DOHH2 (cell line): Measurements from ENCODE around the gene XPO6.

Experiments
- H3F3A ChIP-seq: fragments of 200-600 bp; sonication (generic), shearing (Covaris generic); 2 replicates; pipeline ENCODE4 v1.6.0; 2016; ENCODE audit warnings: antibody characterized with exemption, mild to moderate bottlenecking; ENCODE audit not compliant: control insufficient read depth, insufficient read depth
- H3K27ac ChIP-seq: fragments of 200-600 bp; sonication (generic); 2 replicates; pipeline ENCODE4 v1.5.1; 2014; ENCODE audit warnings: low read depth, mild to moderate bottlenecking, low read length, moderate library complexity
- H3K27me3 ChIP-seq: fragments of 200-600 bp; sonication (generic); 2 replicates; pipeline ENCODE4 v1.6.1; 2014; ENCODE audit warnings: mild to moderate bottlenecking, low read length, mixed read lengths; ENCODE audit not compliant: control insufficient read depth
- H3K36me3 ChIP-seq: fragments of 200-600 bp; sonication (generic); 2 replicates; pipeline ENCODE4 v1.6.1; 2014; ENCODE audit warnings: mild to moderate bottlenecking, low read length, moderate library complexity, mixed read lengths; ENCODE audit not compliant: control insufficient read depth
- H3K4me1 ChIP-seq: fragments of 200-600 bp; sonication (generic); 2 replicates; pipeline ENCODE4 v1.6.1; 2014; ENCODE audit warnings: mild to moderate bottlenecking, low read length, mixed read lengths; ENCODE audit not compliant: control insufficient read depth
- H3K4me2 ChIP-seq: fragments of 200-600 bp; sonication (generic); 2 replicates; pipeline ENCODE4 v1.6.0; 2014; ENCODE audit warnings: mild to moderate bottlenecking, low read length, moderate library complexity
- H3K4me3 ChIP-seq: fragments of 200-600 bp; sonication (generic); 2 replicates; pipeline ENCODE4 v1.5.1; 2014; ENCODE audit warnings: mild to moderate bottlenecking, low read length, mixed read lengths
- H3K79me2 ChIP-seq: fragments of 200-600 bp; sonication (generic); 2 replicates; pipeline ENCODE4 v1.6.1; 2014; ENCODE audit warnings: mild to moderate bottlenecking, low read length, mixed read lengths; ENCODE audit not compliant: control insufficient read depth
- H3K9me2 ChIP-seq: fragments of 200-600 bp; sonication (generic); replicated peaks from 2 replicates; pipeline ENCODE4 v1.6.1; 2014; ENCODE audit warnings: mild to moderate bottlenecking, low read length, mixed read lengths; ENCODE audit not compliant: control insufficient read depth
- H3K9me3 ChIP-seq: fragments of 200-600 bp; sonication (generic); 2 replicates; pipeline ENCODE4 v1.6.1; 2014; ENCODE audit warnings: antibody characterized with exemption, low read length, mixed read lengths; ENCODE audit not compliant: control insufficient read depth, insufficient read depth
- H4K20me1 ChIP-seq: fragments of 200-600 bp; sonication (generic); 2 replicates; pipeline ENCODE4 v1.6.0; 2014; ENCODE audit warnings: low read depth, mild to moderate bottlenecking, antibody characterized with exemption, low read length, moderate library complexity; ENCODE audit not compliant: control insufficient read depth, insufficient read depth
- CTCF ChIP-seq: fragments of 200-600 bp; sonication (generic); IDR thresholded peaks from one replicate; pipeline ENCODE4 v1.5.1; 2014; ENCODE audit warnings: antibody characterized with exemption, mild to moderate bottlenecking, low read depth, low read length; ENCODE audit not compliant: poor library complexity, severe bottlenecking
- EZH2phosphoT487 ChIP-seq: fragments of 200-600 bp; sonication (generic); IDR thresholded peaks from 2 replicates; pipeline ENCODE4 v1.6.1; 2017; ENCODE audit warnings: borderline replicate concordance, mild to moderate bottlenecking, antibody characterized with exemption, low read length, moderate library complexity, mixed read lengths

The XPO6 gene

GRCh38 chr16:28208824-28209223 is 2.9 kb downstream of the XPO6 start:
- Histone ChIP-seq H3K79me2 (peaks cover 78% of the 10 kb centered on the region), H4K20me1 (peaks cover 17% of the 10 kb centered on the region; the same call in 1 of the 2 replicates), H3K9me2 (no peaks in the 10 kb centered on the region), H3K9me3 (no peaks in the 10 kb centered on the region), H3K4me1 (peaks cover 53% of the 10 kb centered on the region), H3K4me2 (peak overlapping the region; percentile 93), H3K36me3 (peaks cover 68% of the 10 kb centered on the region), H3K27ac (no peak overlapping the region), H3F3A (no peaks in the 10 kb centered on the region), H3K27me3 (no peaks in the 10 kb centered on the region), H3K4me3 (no peak overlapping the region)
- no peak for TF ChIP-seq EZH2phosphoT487
- no peak for TF ChIP-seq CTCF

- Histone ChIP-seq H3K4me2 (peak overlapping the region; percentile 93; the same call in 1 of the 2 replicates), H3K27ac (no peak overlapping the region)
These were observed 3.6 kb downstream of the XPO6 start for GRCh38 chr16:28208131-28208530.

GRCh38 chr16:28207399-28207798 is 4.4 kb downstream of the XPO6 start:
- Histone ChIP-seq H3K27ac (no peak overlapping the region), H3K4me1 (peaks cover 43% of the 10 kb centered on the region), H4K20me1 (peaks cover 22% of the 10 kb centered on the region; the same call in 1 of the 2 replicates), H3F3A (no peaks in the 10 kb centered on the region), H3K4me2 (no peak overlapping the region), H3K9me3 (no peaks in the 10 kb centered on the region), H3K9me2 (no peaks in the 10 kb centered on the region), H3K27me3 (no peaks in the 10 kb centered on the region), H3K4me3 (no peak overlapping the region), H3K36me3 (peaks cover 82% of the 10 kb centered on the region), H3K79me2 (peaks cover 93% of the 10 kb centered on the region)
- no peak for TF ChIP-seq CTCF

More at GRCh38 chr16:28208131-28208530, 3.6 kb downstream of the XPO6 start:
- Histone ChIP-seq H3K79me2 (peaks cover 85% of the 10 kb centered on the region), H4K20me1 (peaks cover 22% of the 10 kb centered on the region; the same call in 1 of the 2 replicates), H3K36me3 (peaks cover 75% of the 10 kb centered on the region), H3F3A (no peaks in the 10 kb centered on the region), H3K27me3 (no peaks in the 10 kb centered on the region), H3K9me2 (no peaks in the 10 kb centered on the region), H3K4me3 (no peak overlapping the region), H3K9me3 (no peaks in the 10 kb centered on the region), H3K4me1 (peaks cover 47% of the 10 kb centered on the region)
- TF ChIP-seq CTCF (no peak), EZH2phosphoT487 (no peak)

DNA sequence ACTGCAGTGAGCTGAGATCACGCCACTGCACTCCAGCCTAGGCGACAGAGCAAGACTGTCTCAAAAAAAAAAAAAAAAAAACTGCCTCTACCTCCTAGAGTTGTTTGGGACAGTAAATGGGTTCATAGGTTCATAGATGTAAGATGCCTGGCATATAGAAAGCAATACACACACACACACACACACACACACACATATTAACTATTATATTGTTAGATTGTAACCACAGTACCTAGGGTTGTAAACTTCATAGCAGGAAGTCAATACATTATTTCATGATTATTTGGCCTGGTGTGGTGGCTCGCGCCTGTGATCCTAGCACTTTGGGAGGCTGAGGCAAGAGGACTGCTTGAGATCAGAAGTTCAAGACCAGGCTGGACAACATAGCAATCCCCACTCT is 5.8 kb downstream of the XPO6 start:
- Histone ChIP-seq H3K79me2 (peaks cover 99% of the 10 kb centered on the region), H3K4me2 (no peak overlapping the region), H3K4me1 (peaks cover 46% of the 10 kb centered on the region), H3K36me3 (peaks cover 90% of the 10 kb centered on the region), H4K20me1 (peaks cover 26% of the 10 kb centered on the region; the same call in 1 of the 2 replicates), H3K4me3 (no peak overlapping the region), H3K27ac (no peak overlapping the region), H3F3A (no peaks in the 10 kb centered on the region), H3K9me2 (no peaks in the 10 kb centered on the region), H3K9me3 (no peaks in the 10 kb centered on the region), H3K27me3 (no peaks in the 10 kb centered on the region)
- TF ChIP-seq CTCF (no peak), EZH2phosphoT487 (no peak)
